OCI-M2 (cell line): ENCODE measurements around the gene IFI44.

Experiments used
- DNase-seq: peaks from one replicate; lab custom pipeline; 2025; ENCODE audit not compliant: unreplicated experiment; lab: John Stamatoyannopoulos, UW

IFI44 gene

DNA sequence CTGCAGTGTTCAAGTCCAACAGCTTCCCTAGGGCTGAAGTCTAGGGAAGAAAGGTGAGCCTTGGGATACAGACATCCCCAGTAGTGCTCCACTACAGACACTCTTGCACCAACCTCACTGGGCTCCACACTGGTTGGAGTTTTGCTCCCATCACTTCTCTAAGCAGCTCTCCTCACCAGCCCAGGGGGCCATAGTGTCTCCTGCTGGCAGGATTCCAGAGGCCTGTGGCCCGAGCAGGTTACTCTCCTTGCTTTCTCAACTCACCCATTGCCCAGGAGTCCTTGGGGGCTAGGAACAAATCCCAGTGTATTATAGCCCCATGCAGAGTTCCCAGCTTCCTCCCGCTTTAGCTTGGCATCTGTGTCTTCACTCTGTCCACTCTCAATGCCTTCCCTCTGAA, 52.8 kb downstream of the IFI44 start:
- DNase-seq: no peak

DNA sequence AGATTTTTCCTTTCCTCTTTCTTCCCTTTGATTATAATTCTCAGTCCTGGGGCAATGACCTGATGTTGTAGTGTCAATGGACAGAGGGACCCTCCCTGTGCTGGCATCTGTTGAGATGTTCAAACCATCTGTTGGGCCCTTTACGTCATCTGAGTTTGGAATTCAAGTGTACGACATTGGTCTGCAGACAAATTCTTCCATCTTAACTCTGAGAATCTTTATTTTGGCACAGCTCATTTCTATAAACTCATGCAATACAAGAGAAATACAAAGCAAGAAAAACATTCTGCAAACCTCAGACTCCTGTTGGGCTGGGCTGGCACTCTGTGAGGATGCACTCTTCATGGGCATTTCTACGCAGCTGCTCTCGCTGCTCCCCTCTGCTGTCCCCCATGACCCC, 54.2 kb downstream of the IFI44 start:
- no peak for DNase-seq

DNA sequence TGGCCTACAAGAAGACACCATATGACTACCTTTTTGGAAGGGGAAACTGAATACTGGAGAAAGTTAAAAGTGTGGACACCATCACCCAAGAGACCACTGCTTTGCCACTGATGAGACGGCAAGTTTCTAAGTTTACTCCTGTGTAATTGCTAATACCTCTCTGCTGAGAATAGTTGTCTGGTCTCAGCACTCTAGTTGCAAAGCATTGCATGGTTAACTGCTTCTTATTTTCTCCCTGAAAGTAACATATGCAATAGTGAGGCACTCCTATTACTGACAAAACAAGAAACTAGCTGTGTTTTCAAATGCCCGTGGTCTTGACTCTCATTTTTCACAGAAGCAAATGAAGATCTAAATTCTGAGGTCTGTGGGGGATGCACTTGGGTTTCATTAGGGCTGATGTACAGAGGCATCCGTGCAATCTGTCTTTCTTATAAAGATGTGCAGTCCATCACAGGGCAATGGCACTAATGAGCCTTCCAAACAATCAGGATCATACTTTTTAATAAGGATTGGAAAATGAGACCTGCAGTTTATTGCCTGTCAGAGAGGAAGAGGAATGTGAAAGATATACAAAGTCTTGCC, 62.9 kb downstream of the IFI44 start:
- no peak for DNase-seq

DNA sequence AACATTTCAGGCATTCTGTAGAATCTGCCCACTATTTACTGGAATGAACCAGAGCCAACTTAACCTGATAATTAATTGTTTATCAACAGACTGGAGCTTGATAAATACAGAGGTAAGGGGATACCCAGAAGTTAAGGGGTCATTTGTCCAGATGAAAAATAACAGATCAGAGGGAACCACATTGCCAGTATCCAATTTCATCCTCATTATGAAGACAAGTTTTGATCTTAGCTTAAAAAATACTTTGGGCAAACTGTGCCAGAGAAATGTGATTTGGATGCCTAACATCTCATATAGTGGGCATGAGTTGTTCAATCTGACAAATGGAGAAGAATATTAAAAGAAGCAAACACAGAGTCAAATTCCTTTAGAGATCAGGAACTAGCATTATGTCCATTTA, 63.7 kb downstream of the IFI44 start:
- no peak for DNase-seq
